GM12892 (cell line): ENCODE measurements around the gene ARHGAP1.

Source experiments
- POLR2A ChIP-seq: IDR thresholded peaks from 2 replicates; pipeline ENCODE4 v1.6.1; 2011; ENCODE audit warnings: low read depth, low read length, control low read depth
- POLR2AphosphoS5 ChIP-seq: IDR thresholded peaks from 2 replicates; pipeline ENCODE4 v1.6.1; 2011; ENCODE audit warnings: low read depth, low read length, control low read depth

GRCh38 chr11:46640036-46640788 lies 60.2 kb downstream of the ARHGAP1 start:
- no peak for TF ChIP-seq POLR2A
- TF ChIP-seq POLR2AphosphoS5 = no peak
